Choroid plexus epithelial cell (primary cell): ENCODE measurements around the gene PDGFD.

Experiments
- DNase-seq: peaks from one replicate; pipeline ENCODE4 v3.0.0-alpha.2; 2010; ENCODE audit warnings: low read depth
- H3K4me3 ChIP-seq: 2 replicates; pipeline ENCODE4 v1.5.1; 2011; ENCODE audit warnings: low read depth, mild to moderate bottlenecking, control low read depth, low read length, moderate library complexity
- TF ChIP-seq, protein P1 (sequence below): conservative IDR thresholded peaks from 2 replicates; pipeline ENCODE4 v1.5.1; 2011; ENCODE audit warnings: low read depth, mild to moderate bottlenecking, control low read depth, inconsistent platforms, low read length, moderate library complexity

Gene PDGFD

DNA sequence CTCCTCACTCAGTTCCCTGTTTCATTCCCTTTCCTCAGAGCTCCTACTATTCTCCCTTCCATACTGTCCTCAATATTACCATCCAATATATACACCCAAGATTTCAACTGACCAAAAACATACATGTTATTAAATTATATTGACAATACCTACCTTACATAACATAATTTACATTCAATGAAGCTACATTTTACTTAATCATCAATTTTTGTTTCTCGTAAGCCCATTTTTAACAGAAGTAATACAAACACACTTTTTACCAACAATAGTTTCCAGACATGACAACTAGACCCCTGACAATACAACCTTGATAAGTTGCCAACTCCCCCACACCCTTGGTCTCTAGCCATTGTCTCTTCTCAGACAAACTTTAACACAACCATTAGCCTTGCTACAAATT, 273.3 kb downstream of the PDGFD start:
- DNase-seq: no peak
- H3K4me3 ChIP-seq: no peak overlapping the region
- TF ChIP-seq, protein P1, sequence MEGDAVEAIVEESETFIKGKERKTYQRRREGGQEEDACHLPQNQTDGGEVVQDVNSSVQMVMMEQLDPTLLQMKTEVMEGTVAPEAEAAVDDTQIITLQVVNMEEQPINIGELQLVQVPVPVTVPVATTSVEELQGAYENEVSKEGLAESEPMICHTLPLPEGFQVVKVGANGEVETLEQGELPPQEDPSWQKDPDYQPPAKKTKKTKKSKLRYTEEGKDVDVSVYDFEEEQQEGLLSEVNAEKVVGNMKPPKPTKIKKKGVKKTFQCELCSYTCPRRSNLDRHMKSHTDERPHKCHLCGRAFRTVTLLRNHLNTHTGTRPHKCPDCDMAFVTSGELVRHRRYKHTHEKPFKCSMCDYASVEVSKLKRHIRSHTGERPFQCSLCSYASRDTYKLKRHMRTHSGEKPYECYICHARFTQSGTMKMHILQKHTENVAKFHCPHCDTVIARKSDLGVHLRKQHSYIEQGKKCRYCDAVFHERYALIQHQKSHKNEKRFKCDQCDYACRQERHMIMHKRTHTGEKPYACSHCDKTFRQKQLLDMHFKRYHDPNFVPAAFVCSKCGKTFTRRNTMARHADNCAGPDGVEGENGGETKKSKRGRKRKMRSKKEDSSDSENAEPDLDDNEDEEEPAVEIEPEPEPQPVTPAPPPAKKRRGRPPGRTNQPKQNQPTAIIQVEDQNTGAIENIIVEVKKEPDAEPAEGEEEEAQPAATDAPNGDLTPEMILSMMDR: no peak

DNA sequence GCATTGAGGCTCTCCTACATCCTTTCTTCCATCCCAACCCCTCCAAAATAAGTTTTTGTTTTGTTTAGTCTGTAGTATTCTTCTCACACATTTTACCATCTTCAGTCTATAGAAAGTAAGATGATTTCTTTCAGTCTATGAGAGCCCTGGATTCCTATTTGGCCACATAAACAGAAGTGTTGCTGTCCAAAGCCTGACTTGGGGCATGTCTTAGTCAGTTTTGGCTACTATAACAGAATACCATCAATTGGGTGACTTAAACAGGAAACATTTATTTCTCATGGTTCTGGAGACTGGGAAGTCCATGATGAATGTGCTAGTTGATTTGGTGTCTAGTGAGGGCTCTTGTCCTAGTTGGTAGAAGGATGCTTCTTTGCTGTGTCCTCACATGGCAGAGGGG, 274.3 kb downstream of the PDGFD start:
- no peak overlapping the region for H3K4me3 ChIP-seq
- TF ChIP-seq, protein P1: no peak
- no peak for DNase-seq

DNA sequence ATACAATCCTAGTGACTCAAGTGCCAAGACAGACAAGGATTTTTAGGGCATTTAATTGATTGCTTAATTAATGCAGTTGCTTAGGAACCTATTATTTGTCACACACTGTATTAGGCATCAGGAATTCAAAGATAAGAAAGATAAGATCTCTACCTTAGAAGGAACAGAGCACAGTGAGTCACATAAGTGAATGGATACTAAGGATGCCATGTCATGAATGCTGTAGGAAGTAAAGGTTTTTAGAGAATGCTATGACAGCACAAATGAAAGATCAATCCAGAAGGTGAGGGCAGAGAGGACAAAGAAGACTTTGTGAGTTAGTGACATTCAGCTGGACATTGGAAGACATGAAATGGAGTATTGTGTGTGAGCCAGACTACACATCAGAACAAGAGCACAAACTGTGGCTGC, 275.4 kb downstream of the PDGFD start:
- DNase-seq: no peak
- TF ChIP-seq, protein P1: no peak
- H3K4me3 ChIP-seq: no peak overlapping the region

DNA sequence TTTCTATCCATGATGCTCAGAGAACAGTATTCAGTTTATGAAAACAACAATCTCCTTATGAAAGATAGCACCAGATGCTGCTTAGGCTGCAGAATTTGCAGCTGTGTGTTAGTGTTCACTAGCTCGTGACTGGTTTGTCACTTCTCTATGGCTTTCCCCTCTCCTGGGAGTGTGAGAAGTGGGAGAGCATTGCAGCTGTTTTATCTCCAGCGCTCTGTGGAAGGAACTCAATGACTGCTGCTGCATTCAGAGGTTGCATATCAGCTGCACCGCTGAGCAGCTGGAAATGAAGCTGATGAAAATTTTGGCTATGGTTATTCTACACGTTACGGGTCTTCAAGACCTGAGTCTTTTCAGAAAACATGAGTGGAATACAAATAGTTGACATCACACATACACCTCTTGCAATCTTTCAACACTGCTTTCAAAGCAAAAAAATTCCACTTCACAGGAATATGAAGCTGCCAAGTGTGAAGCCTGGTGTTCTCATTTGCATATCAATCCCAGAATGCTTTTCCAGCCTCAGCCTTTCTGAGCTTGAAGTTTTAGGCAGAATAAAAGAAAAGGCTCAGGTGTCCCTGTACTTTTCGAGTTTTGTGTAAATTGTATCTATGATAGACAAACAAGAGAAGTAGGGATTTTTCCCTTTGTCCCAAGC, 276.8 kb downstream of the PDGFD start:
- no peak overlapping the region for H3K4me3 ChIP-seq
- TF ChIP-seq, protein P1: no peak
- DNase-seq: no peak

DNA sequence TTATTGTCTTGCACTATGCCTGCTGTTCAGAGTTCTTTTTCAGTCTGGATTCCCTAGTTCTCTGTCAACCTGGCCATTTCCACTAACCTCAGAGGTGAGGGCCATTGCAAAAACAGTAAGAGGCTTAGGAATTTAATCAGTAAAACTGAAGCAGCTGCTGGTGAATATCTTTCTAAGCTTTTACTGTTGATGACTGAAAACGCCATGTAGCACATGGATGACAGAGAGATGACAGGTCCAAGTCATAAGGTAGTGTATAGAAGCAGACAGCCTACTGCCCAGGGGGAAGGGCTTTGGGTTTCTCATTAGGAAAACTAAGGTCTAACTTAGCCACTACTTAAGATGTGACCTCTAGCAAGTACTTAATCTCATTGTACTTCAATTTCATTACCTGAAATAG, 280.1 kb downstream of the PDGFD start:
- H3K4me3 ChIP-seq: no peak overlapping the region
- no peak for DNase-seq
- TF ChIP-seq, protein P1: no peak

DNA sequence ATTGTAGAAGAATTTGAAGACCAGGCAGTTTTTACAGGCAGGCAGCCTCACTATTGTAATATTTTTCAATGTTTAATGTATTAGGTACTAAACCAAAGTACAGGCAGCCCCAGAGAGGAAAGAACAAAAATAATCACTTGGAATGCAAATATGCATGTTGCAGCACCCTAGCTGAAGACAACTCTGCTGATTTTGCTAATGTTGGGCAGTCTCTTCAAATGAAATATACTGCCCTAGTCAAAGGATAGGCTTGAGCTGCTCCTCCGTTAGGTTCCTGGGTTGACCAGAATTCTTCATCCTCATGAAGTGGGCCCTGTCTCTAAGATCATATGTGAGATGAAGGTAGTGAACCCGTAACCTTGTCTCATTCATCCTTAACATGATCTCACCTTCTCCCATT, 280.7 kb downstream of the PDGFD start:
- TF ChIP-seq, protein P1: no peak

DNA sequence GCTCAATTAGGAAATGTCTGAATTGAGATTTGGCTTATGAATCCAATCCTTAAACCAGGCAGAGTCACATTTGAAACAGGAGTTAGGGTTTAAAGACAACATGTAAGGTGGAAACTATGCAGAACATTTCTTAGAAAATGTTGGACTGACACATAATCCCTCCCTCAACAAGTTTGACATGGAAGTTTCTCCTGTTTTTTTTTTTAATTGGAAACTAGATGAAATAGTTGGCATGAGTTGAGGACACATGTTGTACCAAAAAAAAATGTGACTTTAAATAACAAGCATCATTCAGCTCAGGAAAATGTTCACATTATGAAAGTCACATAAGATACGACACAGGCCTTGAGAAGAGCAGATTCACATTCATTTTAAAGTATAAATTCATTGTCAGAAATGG, 282.4 kb downstream of the PDGFD start:
- TF ChIP-seq, protein P1: no peak
- peak; percentile 11 for DNase-seq
- H3K4me3 ChIP-seq: no peak overlapping the region

More for the DNA sequence above, 280.7 kb downstream of the PDGFD start:
- H3K4me3 ChIP-seq: no peak overlapping the region
- no peak for DNase-seq
